ENCODE results near the gene EML6. TPM values are rescaled to one million over a fixed set of nuclear protein-coding genes. Genes with fewer than 3 reads are reported as not detected.

Gene EML6
- total RNA-seq, 1 experiment from 2014 or later = 6.6 TPM

GRCh38 chr2:54681416-54681815, 42.0 kb upstream of the EML6 start:
- intact Hi-C loops (cut with micrococcal nuclease) = no loop called here
- RAD21 ChIA-PET (ENCODE audit: low non-redundant PET in 1 of 2, low total read pairs in 2 of 2, uncharacterized antibody in 2 of 2, unreplicated experiment in 2 of 2) = no interaction called here
- no TSS peak for BruUV-seq (replicated peaks)
- ATAC-seq (no peak), DNase-seq (ENCODE audit: low read depth, low spot score) (no peak)
- Histone ChIP-seq H3K79me2 (ENCODE audit: insufficient read depth, low read length) (no peaks in the 10 kb centered on the region), H2AFZ (ENCODE audit: low read depth, low read length, poor library complexity, severe bottlenecking) (no peak overlapping the region), H3K9me3 (ENCODE audit: control insufficient read depth in 1 of 2, insufficient read depth in 1 of 2, low read depth in 1 of 2, low read length in 2 of 2) (no peaks in the 10 kb centered on the region), H3K9ac (ENCODE audit: low read length) (no peak overlapping the region), H3K36me3 (ENCODE audit: control insufficient read depth in 1 of 2, insufficient read depth in 2 of 2, low read length in 2 of 2) (no peaks in the 10 kb centered on the region), H3K9me2 (ENCODE audit: insufficient read depth) (0 out of 2 replicates have a peak, but pooled peaks cover 5% of the 10 kb centered on the region), H3K4me2 (ENCODE audit: low read length) (no peak overlapping the region), H3K4me1 (ENCODE audit: control insufficient read depth in 1 of 2, insufficient read depth in 2 of 2, low read length in 2 of 2) (no peaks in the 10 kb centered on the region), H4K20me1 (ENCODE audit: insufficient read depth) (no peaks in the 10 kb centered on the region), H3K27ac (ENCODE audit: low read depth, low read length) (no peak overlapping the region), H3K4me3 (replicated peaks in 1 of 2; ENCODE audit: low read depth in 1 of 2, low read length in 2 of 2) (no peak overlapping the region), H3K27me3 (ENCODE audit: insufficient read depth, low read length) (no peaks in the 10 kb centered on the region)
- CTCF ChIA-PET = no interaction called here
- TF ChIP-seq SRF (IDR thresholded peaks at IDR 0.05; ENCODE audit: low read depth) = no peak
- no peak for TF ChIP-seq EZH2phosphoT487 (IDR thresholded peaks at IDR 0.05; ENCODE audit: borderline replicate concordance)
- TF ChIP-seq ZBTB33 (IDR thresholded peaks at IDR 0.05; ENCODE audit: extremely low read depth, insufficient replicate concordance, low read length) = no peak
- no peak for TF ChIP-seq ELF1 (IDR thresholded peaks at IDR 0.05; ENCODE audit: borderline replicate concordance, low read depth)
- TF ChIP-seq YY1 (IDR thresholded peaks at IDR 0.05; ENCODE audit: extremely low read depth, insufficient replicate concordance, low read depth, low read length) = no peak
- no peak for TF ChIP-seq ZFX (IDR thresholded peaks at IDR 0.05)
- no peak for TF ChIP-seq EZH2 (IDR thresholded peaks at IDR 0.05)
- no peak for TF ChIP-seq CTCF (IDR thresholded peaks at IDR 0.05 in 2 of 3, conservative IDR thresholded peaks at IDR 0.05 in 1 of 3; ENCODE audit: borderline replicate concordance in 1 of 3, insufficient read depth in 1 of 3, low read depth in 2 of 3, low read length in 2 of 3)
- TF ChIP-seq JUND (IDR thresholded peaks at IDR 0.05) = no peak
- no peak for TF ChIP-seq ZNF274 (IDR thresholded peaks at IDR 0.05; ENCODE audit: low read depth, low read length)
- TF ChIP-seq CEBPB (IDR thresholded peaks at IDR 0.05; ENCODE audit: low read depth) = no peak
- TF ChIP-seq MAX (IDR thresholded peaks at IDR 0.05) = no peak
- TF ChIP-seq SIN3A (IDR thresholded peaks at IDR 0.05; ENCODE audit: low read depth) = no peak
- no peak for TF ChIP-seq SP1 (IDR thresholded peaks at IDR 0.05; ENCODE audit: low read depth)
- TF ChIP-seq TCF7L2 (IDR thresholded peaks at IDR 0.05; ENCODE audit: borderline replicate concordance, extremely low read depth, insufficient read depth, insufficient read length) = no peak
- TF ChIP-seq POLR2A (IDR thresholded peaks at IDR 0.05; ENCODE audit: borderline replicate concordance, extremely low read depth, insufficient read depth, insufficient read length) = no peak
- no peak for TF ChIP-seq EGR1 (IDR thresholded peaks at IDR 0.05; ENCODE audit: low read depth)
- TF ChIP-seq CBX3 (IDR thresholded peaks at IDR 0.05; ENCODE audit: low read depth) = no peak
- TF ChIP-seq POLR2AphosphoS5 (IDR thresholded peaks at IDR 0.05; ENCODE audit: low read depth, low read length) = no peak
- POLR2A ChIA-PET = no interaction called here

Measured in HCT116 (cell line).